NCI-H345 treated with DMSO at 0.1 percent for 48 hours (cell line): Measurements from ENCODE around the gene MCEE.
"Not testable (repeated sequence)": the region's sequence is repeated elsewhere in the genome, so short reads cannot be mapped to it uniquely, and the experiment has no call there.

ENCODE experiments used
- DNase-seq: peaks from one replicate; lab custom pipeline; 2025; ENCODE audit not compliant: unreplicated experiment; lab: John Stamatoyannopoulos, UW

The MCEE gene

DNA sequence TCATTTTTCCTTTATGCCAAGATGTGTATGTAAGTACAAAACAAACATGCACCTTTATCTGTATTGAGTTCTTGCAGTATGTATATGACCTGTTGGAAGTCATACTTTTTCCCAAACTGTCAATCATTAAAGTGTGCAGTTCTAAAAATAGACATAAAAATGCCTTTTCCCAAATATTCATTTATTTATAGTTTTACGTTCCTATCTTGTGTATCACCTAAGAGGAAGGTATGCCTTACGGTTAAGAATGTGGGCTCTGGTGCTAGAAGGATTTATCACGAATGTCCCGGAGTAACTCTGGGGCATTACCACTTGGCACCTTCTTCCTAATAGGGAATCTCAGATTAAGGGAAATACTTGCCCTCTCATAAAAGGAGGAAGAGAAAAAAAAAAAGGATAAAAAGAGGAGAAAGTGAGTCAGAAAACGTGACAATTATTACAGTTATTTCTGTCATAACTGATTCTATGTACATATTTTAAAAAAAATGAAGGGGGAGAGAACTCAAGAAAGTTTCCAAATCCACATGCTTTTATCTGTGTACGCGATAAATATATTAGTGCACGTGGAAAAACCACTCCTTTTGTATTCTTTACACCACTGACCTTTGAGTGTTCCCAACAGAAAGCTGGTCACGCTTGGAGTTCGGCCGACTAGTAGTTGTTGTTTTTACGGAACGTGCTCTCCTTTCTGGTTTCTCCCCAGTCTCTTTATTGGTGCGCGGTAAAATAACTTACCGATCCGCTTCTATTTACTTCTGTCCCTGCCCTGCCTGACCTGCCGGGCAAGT is 721 bp downstream of the MCEE start:
- DNase-seq: no peak

- no peak for DNase-seq
These were observed 3.1 kb downstream of the MCEE start for GRCh38 chr2:71126957-71127356.

DNA sequence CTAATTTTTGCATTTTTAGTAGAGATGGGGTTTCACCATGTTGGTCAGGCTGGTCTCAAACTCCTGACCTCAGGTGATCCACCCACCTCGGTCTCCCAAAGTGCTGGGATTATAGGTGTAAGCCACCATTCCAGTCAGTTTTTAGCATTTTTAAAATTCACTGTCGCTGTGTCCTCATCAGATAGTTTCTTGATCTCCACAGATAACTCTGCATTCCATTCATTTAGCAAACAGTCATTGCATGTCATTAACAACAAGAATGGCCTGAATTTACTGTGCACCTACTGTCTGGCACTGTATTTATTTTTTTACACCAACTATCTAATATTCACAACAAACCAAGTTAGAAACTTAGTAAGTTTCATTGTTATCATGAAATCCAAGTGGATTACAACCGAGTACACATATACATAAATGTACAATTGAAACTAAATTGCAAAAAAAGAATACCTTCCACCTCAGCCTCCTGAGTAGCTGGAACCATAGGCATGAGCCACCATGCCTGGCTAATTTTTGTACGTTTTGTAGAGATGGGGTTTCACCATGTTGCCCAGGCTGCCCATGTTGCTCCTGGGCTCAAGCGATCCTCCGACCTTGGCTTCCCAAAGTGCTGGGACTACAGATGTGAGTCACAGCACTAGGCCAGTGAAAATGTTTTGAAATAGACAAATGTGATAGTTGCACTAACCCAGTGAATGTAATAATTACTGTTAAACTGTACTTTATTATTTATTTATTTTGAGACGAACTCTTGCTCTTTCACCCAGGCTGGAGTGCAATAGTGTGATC is 4.3 kb downstream of the MCEE start:
- no peak for DNase-seq

DNA sequence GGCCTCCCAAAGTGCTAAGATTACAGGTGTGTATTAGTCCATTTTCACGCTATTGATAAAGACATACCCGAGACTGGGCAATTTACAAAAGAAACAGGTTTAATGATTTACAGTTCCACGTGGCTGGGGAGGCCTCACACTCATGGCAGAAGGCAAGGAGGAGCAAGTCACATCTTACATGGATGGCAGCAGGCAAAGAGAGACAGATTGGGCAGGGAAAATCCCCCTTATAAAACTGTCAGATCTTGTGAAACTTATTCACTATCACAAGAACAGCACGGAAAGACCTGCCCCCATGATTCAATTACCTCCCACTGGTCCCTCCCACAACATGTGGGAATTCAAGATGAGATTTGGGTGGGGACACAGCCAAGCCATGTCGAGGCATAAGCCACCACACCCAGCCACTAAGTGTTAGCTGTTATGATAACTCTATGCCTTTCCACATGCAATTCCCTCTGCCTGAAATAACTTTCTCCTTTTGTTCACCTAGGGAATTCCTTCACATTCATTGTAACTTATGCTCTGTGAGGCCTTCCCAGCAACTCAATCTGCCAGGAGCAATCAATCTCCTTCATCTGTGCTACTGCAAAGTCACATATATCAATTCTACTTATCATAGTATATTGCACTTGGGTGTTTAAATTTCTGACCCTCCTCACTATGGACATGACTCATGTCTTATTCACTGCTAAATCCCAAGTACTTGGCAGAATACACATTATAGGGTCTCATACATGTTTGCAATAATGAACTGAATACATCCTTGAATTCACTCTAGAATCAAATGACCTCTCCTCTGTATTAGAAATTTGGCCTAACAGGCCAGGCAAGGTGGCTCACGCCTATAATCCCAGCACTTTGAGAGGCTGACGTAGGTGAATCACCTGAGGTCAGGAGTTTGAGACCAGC is 7.4 kb downstream of the MCEE start:
- no peak for DNase-seq

DNA sequence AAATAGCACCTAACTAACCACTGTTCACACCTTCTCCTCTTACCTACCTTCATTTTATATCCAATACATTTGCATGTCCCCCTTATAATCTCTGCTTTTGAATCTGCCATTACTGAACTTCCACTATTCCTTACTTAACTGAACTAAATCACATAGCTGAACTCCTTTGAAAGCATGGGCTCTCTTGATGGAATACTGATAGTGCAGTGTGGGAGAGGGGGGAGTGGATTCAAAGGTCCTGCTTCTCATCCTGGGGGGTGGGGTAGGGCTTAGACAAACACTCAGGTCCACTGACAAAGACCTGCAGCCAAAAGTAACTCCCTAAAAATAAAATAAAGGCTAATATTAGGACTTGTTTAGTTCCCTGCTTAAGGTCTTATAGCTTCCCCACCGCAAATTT is 8.6 kb downstream of the MCEE start:
- DNase-seq: no peak

GRCh38 chr2:71120195-71120594 is 9.8 kb downstream of the MCEE start:
- DNase-seq: no peak

GRCh38 chr2:71117063-71117462 is 13.0 kb downstream of the MCEE start:
- no peak for DNase-seq

- DNase-seq: no peak
These were observed 16.2 kb downstream of the MCEE start for GRCh38 chr2:71113843-71114242.

DNA sequence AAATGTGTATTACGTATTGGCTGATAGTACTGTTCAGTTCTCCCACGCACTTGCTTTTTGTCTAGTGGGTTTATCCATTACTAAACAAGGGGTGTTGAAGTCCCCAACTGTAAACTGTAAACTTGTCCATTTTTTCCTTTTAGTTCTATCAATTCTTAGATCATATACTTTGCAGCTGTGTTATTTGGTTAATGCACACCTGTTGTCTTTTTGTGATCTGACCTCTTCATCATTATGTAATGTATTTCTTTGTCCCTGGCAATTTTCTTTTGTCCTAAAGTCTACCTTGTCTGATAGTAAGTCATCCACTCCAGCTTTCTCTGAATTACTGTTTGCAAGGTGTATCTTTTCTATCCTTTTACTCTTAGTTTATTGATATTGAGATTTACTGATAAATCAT is 21.9 kb downstream of the MCEE start:
- DNase-seq: no peak

DNA sequence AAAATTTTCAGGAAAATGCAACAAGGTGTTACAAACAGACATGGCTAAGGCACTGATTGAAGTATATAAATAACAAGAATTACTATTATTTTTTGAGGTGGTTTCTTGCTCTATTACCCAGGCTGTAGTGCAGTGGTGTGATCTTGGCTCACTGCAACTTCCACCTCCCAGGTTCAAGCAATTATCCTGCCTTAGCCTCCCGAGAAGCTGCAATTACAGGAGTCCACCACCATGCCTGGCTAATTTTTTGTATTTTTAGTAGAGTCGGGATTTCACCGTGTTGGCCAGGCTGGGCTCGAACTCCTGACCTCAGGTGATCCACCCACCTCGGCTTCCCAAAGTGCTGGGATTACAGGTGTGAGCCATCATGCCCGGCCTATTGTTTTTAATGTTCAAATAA is 23.6 kb downstream of the MCEE start:
- DNase-seq: not testable (repeated sequence)

GRCh38 chr2:71103809-71104208 is 26.2 kb downstream of the MCEE start:
- DNase-seq: no peak

GRCh38 chr2:71102981-71103681 is 26.9 kb downstream of the MCEE start:
- DNase-seq: no peak

DNA sequence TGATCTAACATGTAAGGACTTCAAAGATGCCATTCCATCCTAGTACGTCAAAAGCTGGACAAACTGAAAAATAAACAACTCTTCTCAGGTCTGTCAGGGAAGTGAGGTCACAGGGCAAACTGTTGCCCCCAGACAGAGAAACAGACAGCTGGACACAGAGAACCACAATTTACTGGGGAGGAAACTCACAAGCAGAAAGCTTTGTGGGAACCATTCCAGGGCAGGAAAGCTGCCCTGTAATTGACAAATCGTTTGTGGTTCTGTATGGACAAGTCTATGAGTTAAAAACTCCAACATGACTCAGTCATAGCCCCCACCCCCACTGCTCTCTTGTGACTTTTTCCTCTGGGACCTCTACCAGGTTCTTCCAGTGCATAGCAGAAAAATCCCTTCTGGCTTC is 28.4 kb downstream of the MCEE start:
- DNase-seq: no peak

- DNase-seq: peak; percentile 23
These were observed 29.6 kb downstream of the MCEE start for GRCh38 chr2:71100195-71100964.

DNA sequence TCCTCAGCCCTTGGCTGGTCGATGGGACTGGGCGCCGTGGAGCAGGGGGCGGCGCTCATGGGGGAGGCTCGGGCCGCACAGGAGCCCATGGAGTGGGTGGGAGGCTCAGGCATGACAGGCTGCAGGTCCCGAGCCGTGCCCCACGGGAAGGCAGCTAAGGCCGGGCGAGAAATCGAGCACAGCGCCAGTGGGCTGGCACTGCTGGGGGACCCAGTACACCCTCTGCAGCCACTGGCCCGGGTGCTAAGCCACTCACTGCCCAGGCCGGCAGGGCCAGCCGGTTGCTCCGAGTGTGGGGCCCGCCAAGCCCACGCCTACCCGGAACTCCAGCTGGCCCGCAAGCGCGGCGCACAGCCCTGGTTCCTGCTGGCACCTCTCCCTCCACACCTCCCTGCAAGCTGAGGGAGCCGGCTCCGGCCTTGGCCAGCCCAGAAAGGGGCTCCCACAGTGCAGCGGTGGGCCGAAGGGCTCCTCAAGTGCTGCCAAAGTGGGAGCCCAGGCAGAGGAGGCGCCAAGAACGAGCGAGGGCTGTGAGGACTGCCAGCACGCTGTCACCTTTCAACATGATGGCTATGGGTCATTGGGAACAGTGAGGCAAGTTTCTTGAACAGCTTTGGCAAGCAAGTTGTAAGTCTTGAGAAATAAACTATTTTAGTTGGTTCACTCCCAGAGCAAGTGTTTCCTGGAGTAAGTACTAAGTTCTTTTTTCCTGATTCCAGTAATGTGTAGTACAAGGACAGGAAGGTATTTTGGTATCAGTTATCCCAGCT is 37.4 kb downstream of the MCEE start:
- not testable (repeated sequence) for DNase-seq

GRCh38 chr2:71091808-71092207 is 38.2 kb downstream of the MCEE start:
- not testable (repeated sequence) for DNase-seq

- DNase-seq: not testable (repeated sequence)
These were observed 40.6 kb downstream of the MCEE start for GRCh38 chr2:71089475-71089874.

DNA sequence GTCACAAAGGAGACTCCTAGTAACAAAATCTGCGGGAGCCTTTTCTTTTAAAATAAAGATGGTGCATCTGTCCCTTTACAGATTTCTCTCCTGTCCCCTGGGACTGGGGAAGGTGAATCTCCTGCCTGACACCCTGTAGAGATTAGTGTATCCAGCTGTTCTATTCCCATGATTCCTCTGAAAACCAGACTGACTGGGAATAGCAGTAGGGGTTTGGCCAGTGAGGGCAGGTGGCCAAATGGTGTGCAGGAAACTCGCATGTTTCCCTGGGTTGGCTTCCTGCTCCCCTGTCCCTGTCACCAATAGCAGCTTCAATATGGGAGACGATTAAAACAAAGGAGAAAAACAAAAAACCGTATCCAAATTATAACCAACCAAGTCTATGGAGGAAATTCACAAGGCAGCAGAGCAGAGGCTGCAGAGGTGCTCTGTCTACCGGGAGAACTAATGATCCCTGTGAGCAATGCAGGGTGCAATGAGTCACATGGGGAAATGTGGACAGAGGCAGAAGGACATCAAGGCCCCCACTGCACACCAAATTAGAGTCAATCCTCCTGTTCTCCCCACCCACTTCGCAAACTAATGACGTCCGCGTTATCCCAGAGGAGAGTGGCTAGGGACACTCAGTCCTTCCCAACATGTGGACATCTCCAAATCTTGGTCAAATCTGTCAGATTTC is 44.6 kb downstream of the MCEE start:
- peak; percentile 53 for DNase-seq
